Epithelial cell of esophagus (primary cell): ENCODE data around the gene CASP8AP2.
"Not testable (repeated sequence)": the region's sequence is repeated elsewhere in the genome, so short reads cannot be mapped to it uniquely, and the experiment has no call there.

Source experiments
- DNase-seq: peaks from one replicate; pipeline ENCODE4 v3.0.0; 2010; ENCODE audit warnings: low read depth
- H3K4me3 ChIP-seq: 2 replicates; pipeline ENCODE4 v1.5.1; 2011; ENCODE audit warnings: mild to moderate bottlenecking, low read length, control low read depth
- TF ChIP-seq, protein P1 (sequence below): IDR thresholded peaks from 2 replicates; pipeline ENCODE4 v1.5.1; 2011; ENCODE audit warnings: low read depth, mild to moderate bottlenecking, low read length, control low read depth, inconsistent platforms; ENCODE audit not compliant: insufficient read depth; ENCODE audit errors: missing control alignments

The CASP8AP2 gene

DNA sequence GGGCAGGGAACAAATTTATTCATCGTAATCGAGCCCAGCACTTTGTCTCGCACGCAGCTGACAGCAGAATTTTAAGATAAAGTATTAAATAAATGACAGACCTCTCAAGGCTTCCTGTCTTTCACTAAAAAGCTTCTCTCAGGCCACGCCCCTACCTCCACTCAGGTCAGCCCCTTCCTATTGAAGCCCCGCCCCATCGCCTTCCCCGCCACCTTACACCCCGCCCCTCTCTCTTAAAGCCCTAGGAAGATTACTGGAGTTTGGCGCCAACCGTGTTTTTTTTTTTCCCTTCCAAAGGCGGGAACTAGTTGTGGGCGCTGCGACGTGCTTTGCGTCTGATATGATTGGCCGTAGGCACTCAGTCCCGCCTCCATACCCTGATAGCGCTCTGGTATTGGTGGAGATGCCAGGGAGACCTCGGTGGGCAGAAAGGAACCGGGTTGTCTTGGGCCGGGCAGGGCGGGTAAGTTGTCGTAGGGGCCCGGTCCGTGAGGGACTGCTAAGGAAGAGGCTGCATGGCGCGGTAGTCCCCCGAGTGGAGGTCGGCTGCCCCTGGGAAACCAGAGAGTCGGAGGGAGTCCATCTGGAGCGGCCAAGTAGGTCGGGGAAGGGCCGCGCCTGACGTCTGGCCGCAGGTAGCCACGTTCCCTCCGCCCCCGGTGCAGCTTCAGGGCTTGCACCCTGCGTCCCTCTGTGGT lies at the start of gene CASP8AP2:
Gene CASP8AP2, plus strand, starts transcription at position 409 of the 698 bp plus-strand sequence.
- TF ChIP-seq, protein P1, sequence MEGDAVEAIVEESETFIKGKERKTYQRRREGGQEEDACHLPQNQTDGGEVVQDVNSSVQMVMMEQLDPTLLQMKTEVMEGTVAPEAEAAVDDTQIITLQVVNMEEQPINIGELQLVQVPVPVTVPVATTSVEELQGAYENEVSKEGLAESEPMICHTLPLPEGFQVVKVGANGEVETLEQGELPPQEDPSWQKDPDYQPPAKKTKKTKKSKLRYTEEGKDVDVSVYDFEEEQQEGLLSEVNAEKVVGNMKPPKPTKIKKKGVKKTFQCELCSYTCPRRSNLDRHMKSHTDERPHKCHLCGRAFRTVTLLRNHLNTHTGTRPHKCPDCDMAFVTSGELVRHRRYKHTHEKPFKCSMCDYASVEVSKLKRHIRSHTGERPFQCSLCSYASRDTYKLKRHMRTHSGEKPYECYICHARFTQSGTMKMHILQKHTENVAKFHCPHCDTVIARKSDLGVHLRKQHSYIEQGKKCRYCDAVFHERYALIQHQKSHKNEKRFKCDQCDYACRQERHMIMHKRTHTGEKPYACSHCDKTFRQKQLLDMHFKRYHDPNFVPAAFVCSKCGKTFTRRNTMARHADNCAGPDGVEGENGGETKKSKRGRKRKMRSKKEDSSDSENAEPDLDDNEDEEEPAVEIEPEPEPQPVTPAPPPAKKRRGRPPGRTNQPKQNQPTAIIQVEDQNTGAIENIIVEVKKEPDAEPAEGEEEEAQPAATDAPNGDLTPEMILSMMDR = no peak
- H3K4me3 ChIP-seq = peak within 1 kb of the TSS; percentile 92
- peak; percentile 100 for DNase-seq

DNA sequence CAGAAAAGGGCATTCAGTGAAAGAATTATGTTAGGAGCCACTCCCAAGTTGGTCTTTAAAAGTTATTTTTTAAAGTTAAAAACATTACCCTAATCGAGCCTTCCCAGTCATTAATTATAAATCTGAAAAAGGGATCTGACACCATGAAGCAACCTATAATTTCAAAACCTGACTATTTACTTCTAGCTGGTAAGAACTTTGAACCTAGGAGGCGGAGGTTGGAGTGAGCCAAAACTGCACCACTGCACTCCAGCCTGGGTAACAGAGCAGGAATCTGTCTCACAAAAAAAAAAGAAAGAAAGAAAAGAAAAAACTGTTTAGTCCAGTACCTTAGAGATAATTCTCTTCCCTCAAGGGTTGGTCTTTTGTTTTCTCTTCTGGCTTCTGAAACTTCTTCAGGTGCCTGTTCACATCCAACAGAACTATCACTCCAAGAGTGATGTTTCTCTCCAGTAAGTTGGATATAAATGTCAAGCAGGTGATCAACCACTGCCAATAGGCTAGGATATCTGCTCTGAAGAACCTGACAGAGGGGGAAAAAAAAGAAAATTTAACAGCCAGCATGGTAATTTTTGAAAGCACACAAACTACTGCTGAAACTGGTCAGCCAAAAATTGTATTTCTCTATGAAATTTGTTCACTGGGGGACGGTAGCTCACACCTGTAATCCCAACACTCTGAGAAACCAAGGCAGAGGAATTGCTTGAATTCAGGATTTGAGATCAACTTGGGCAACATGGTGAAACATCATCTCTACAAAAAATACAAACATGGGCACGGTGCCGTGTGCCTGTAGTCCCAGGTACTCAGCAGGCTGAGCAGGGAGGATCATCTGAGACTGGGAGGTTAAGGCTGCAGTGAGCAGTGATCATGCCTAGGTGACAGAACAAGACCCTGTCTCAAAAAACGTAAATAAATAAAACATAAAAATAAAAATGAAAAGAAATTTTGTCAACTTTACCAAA lies 48.3 kb upstream of the CASP8AP2 start:
- TF ChIP-seq, protein P1 = no peak
- H3K4me3 ChIP-seq = no peak overlapping the region
- DNase-seq = no peak

DNA sequence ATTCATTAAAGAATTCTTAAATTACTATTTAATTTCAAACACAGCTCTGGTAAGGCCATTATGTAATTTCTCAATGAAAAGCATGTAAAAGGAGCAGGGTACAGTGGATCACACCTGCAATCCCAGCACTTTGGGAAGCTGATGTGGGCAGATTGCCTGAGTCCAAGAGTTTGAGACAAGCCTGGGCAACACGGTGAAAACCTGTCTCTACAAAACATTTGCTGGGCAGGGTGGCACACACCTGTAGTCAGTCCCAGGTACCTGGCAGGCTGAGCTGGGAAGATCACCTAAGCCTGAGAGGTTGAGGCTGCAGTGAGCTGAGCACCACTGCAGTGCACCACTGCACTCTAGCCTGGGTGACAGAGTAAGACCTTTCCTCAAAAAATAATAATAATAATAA lies 47.5 kb upstream of the CASP8AP2 start:
- TF ChIP-seq, protein P1 = no peak
- DNase-seq = peak; percentile 58

DNA sequence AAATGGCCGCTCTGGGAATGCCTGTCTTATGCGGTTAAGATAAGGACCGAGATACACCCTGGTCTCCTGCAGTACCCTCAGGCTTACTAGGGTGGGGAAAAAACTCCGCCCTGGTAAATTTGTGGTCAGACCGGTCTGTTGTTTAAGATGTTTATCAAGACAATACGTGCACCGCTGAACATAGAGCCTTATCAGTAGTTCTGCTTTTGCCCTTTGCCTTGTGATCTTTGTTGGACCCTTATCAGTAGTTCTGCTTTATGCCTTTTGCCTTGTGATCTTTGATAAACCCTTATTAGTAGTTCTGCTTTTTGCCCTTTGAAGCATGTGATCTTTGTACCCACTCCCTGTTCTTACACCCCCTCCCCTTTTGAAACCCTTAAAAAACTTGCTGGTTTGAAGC lies 46.4 kb upstream of the CASP8AP2 start:
- not testable (repeated sequence) for DNase-seq, H3K4me3 ChIP-seq

More for the DNA sequence above, 47.5 kb upstream of the CASP8AP2 start:
- H3K4me3 ChIP-seq = no peak overlapping the region

DNA sequence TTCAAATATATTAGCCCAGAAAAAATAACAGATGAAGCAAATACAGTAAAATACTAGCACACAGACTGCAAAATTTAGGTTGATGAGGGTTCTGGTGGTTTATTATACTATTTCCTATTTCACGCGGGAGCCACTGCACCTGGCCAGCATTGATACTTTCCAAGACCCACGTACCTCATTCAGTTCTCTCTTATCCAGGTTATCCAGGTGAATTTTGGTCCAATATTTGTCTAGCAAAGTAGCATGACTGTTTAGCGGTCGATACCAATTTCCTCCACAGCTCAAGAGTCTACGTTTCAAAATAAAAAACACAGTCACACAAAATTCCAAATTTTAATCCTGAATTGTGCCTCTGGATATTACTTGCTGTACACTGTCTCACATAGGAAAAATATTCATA lies 44.8 kb upstream of the CASP8AP2 start:
- TF ChIP-seq, protein P1 = no peak

DNA sequence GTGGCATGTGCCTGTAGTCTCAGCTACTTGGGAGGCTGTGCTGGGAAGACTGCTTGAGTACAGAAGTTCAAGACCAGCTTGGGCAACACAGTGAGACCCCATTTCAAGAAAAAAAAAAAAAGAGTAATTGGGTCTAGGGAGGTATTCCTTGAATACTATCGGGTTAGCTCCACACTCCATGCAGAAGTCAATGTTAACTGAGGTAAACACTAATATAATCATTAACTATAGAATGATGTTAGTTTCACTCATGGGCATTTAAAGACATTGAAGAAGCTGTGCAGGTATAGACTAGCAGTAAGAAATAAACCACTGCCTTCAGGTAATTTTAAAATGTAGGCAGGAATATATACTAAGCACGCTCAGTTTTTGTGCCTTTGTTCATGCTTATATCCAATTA lies 42.7 kb upstream of the CASP8AP2 start:
- TF ChIP-seq, protein P1 = no peak
- no peak for DNase-seq
- H3K4me3 ChIP-seq = no peak overlapping the region

More for the DNA sequence above, 44.8 kb upstream of the CASP8AP2 start:
- no peak overlapping the region for H3K4me3 ChIP-seq
- no peak for DNase-seq

DNA sequence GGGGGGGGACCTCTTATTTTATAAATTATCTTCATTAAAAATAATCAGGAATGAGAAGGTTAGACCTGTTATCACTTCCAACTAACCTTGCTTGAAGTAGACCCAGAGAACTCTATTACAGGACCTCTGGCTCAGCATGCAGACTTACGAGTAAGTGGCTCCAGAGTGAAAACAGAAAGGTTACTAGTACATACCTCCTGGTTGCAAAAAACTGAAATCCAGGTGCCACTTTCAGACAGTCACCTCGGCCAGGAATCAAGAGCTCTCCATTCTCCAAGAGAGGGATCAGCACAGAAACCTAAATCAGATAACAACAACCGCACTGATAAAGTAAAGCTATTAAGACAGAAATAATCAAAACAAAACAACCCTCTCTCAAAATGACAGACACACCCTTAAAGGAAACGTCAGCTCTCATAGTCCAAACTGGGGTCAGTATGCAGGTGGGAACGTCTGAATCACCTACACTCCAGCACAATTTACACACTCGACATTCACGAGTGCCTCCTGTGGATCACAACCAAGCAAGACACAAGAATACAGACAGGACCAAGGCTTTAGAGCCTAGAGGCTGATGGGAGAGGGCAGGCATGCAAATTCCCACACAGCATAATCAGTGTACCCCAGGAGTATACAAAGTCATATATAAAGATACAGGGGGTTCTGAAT lies 41.9 kb upstream of the CASP8AP2 start:
- H3K4me3 ChIP-seq = no peak overlapping the region
- TF ChIP-seq, protein P1 = no peak
- DNase-seq = no peak
